NCI-H2196 (cell line): ENCODE results near the gene IGSF10.

Experiments
- DNase-seq: peaks from one replicate; lab custom pipeline; 2025; ENCODE audit not compliant: unreplicated experiment; lab: John Stamatoyannopoulos, UW

Gene IGSF10

GRCh38 chr3:151423091-151423490, 37.8 kb downstream of the IGSF10 start:
- DNase-seq, result no peak

DNA sequence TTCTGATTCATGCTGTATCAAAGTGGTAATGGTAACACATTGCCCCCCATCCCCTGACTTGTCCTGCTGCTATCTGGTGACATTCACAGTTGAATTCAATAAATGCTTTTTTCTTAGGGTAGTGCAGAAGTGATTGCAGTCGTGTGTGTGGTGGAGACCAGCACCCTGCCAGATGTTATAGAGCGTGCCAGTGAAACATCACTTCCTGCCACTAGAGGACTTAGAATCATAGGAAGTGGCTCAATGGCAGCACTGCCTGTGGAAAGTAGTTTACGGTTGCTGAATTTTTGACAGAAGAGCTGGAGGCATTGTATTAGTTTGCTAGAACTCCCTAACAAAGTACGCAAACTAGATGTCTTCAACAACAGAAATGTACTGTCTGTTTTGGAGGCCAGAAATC, 38.9 kb downstream of the IGSF10 start:
- no peak for DNase-seq

GRCh38 chr3:151419806-151420205, 41.1 kb downstream of the IGSF10 start:
- no peak for DNase-seq

DNA sequence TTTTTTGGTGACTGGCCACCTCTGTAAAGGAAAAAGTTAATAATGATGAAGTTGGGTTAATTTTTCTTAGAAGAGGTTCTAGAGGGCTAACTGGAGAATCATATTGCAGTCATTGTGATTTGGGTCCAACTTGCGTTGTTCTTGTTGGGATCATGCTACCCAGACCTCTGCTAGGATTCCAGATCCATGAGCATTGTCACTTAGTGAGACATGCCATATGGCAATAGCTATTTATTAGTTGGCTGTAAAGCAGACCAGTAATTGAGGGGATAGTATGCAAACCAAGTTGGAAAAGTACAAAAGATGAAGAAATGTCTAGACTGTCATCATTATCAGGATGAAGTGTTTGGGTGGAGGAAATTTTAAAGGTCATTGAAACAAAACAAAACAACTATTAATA, 45.6 kb downstream of the IGSF10 start:
- no peak for DNase-seq

- DNase-seq, result no peak
These were observed 47.9 kb downstream of the IGSF10 start for GRCh38 chr3:151412989-151413388.
